GM18868 (cell line): ENCODE data around the gene TNRC18.

Experiments
- ATAC-seq: cut with Tn5 transposase; IDR thresholded peaks from one replicate; pipeline ENCODE4 v1.9.1; 2021; ENCODE audit warnings: mild to moderate bottlenecking, moderate library complexity; ENCODE audit not compliant: unreplicated experiment

TNRC18 gene

DNA sequence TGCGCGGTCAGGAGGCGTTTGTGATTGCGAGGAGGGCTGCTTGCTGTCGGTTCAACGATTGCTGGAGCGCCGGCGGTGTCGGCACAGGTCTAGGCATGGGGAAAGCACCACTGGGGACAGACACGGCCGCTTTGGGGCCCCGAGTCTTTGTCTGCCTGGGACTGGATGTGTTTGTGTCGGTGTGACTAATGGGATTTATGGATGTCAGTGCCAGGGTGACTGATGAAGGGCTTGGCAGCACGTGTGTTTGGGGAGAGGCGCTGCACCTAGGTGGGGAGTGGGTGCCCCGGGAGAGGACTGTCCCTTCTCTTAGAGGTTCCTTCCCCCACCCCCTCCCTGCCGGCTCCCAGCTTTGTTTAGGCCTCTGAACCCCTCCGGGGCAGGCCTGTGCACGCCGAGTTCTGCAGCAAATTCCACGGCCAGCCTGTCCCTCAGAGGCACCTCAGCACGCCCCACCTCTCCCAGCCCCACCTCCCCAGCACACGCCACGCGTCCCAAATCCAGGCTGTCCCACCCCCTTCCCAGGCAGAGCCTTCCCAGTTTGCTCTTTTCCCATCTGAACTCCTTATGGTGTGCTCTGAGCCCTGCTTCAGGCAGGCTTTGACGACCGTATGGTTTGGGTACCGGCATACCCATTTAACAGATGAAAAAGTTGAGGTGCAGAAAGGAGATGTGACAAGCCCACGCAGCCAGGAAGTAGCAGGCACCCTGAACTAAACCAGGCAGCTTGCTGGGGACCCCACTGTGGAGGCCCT, 6.4 kb upstream of the TNRC18 start:
- no peak for ATAC-seq

DNA sequence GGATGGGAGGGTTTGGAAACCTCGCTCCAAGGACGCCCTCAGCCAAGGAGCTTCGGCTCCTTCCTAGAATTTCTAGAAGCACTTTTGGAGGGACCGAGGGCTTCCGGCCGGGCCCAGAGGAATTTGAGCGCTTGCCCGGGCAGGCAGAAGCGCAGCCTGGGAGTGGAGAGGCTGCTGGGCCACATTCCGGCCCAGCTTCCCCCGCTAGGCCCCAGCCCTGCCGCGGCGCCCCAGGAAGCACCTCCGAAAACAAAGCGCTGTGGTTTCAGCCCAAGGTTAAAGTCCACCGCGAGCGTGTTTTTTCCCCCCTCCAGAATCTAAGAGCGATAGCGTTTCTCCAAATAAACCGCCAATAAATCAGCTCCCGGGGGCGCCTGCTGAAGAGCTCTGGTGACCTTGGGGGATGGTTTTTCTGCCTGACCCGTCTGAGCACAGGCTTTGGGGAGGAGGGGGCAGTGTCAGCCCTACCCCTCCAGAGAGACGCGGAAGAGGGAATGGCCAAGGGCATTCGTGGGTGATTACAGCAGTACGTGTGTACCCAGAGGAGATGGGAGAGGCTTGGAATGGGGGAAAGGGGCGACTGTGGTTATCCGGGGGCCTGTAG, 5.7 kb upstream of the TNRC18 start:
- no peak for ATAC-seq

DNA sequence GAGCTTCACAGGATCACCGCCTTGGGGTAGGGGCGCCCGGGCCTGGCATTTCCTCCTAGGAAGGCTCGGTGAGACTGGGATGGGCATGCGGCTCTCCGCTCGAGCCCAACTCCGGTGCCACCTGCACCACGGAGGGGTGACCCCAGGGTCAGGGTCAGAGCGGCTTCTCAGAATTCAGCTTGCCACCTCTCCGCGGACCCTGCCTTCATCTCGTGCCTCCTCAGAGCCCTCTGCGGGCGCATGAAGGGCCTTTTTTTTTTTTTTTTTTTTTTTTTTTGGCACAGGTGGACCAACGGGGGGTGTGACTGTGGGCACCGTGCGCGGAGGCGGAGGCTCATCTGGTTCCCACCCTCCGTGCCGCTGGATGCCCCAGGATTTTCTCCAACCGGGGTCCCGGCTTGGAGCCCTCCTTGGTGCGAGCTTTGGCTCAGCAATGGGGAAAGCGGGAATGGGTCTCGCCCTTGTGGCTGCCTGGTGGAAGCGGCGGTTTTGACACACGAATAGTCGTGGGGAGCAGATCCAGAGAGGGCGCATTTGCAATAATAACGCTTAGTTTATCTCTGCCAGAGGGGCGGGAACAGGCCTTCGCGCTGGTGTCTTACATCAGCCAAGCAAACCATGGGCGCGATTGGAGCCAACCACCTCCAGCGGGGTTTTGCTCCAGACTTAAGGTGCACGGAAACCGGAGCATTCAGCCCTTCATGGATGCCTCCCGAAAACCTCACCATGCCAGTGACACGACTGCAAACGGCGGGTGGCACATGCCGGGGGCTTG, 5.0 kb upstream of the TNRC18 start:
- no peak for ATAC-seq

DNA sequence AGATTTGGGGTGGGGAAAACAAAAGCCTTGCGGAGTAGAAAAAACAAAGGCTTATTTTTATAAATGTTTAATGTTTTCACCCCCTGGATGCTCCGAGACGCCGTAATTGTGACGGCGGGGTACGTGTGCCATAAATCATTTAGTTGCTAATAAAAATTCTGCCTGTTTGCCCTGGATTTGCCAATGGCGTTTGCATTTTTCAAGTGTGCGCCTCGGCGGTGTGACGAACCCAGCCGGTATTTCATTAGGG, 2.5 kb upstream of the TNRC18 start:
- ATAC-seq = no peak

DNA sequence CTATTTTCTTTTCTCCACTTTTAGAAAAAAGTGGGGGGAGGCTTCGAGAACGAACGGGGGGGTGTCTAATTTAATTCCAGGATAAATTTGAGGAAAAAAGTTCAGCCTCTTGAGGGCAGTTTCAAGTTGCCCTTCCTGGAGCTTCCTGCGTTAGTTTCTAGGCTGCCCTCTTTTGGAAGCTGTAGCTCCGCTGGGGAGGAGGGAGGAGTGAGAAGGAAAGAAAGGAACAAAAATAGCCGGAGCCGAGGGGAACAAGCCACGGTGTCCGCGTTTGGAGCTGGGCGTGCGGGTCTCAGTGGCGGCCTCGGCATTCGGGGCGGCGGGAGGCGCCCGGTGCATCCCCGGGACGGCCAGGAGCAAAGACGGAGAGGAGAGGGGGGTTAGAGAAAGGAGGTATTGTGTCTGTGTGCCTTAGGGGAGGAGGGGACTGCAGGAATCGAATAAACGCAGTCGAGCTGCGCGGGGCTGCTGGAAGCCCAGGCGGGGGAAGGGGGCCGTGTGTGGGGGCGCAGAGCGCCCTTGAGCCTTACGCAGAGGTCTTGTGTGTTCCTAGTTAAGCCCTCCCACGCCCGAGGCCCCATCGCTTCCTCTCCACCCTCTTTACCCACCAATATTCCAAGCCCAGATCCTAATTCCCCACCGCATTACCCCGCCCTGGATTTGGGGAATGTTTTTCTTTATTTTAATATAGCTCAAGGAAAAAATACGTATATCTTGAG, 2.0 kb upstream of the TNRC18 start:
- ATAC-seq = no peak

- ATAC-seq = no peak
Measured at GRCh38 chr7:5424749-5425506, 1.3 kb upstream of the TNRC18 start.

- no peak for ATAC-seq
Measured at GRCh38 chr7:5423976-5424748, 528 bp upstream of the TNRC18 start.

DNA sequence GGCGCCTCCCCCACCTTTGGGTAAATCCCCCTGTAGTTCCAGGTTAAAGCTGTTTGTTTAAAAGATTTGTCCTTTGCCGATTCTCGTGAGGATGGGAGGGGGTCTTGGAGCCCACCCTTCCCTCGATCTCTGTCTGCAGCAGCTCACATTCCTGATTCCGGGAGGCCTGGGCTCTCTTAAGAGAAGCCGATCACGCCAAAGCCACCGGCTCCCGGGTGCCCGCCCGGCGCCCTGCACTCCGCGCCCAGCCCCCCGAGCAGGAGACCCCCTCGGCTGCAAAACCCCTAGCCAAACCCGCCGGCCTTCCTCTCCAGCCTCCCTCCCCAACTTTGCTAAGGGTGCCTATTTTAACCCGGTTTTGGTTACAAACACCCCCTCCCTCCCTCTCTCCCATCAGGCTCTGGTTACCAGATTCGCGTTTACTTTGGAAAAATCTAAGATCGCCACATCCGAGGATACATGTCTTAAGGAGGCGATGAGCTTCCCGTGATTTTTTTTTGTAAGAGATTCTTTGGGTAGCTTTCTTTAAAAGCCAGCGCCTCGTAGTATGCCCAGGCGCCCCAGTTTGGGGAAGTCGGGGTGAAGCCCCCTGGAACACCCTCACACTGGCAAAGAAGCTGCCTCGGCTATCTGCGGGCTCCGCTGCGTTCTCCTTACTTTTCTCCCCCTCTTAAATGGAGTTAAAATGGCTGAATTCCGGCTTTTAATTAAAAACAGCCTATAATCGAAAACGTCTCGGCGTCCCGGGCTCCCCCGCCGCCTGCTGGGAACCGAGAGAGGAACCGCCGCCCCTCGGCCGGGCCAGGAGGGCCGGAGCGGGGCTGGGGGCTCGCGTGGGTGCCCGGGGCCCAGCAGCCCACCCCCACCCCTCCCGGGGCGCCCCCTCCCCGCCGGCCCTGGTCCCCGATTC, 983 bp downstream of the TNRC18 start:
- no peak for ATAC-seq

GRCh38 chr7:5421714-5422395, 1.8 kb downstream of the TNRC18 start:
- no peak for ATAC-seq

GRCh38 chr7:5420881-5421713, 2.5 kb downstream of the TNRC18 start:
- no peak for ATAC-seq

DNA sequence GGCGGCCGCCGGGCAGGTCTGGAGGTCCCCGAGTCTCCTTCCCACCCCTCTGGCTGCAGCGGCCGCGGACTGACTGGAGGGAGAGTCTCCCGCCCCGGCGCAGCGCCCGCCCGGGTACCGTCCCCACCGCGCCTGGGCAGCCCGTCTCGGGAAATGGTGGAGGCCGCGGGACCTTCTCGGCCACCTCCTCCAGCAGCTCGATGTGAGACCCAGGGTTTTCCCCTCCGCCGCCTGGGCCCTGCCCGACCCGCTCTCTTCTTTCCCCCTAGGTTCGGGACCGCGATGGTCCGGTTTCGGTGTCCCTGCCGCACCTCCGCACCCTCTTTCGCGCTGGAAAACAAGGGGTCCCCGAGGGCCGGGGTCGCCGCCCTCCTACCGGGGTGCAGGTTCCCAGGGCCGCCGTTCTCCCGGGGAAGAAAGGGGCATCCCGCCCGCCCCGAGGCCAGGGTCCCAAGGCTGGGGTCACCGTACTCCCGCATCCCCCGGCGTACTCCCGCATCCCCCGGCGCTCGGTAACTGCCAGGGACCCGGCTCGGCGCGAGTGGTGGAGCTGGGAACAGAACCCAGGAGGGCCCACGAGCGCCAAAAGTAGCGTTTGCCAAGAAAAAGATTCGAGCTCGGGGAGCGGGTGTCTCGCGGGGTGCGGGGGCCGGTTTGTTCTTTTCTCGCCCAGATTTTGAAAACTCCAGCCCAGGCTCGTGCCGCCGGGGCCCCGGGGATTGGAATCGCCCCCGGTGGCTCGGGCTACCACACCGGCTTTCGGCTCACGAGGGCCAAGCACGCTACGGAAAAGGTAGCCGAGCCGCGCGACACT, 3.4 kb downstream of the TNRC18 start:
- no peak for ATAC-seq

GRCh38 chr7:5419539-5420066, 4.0 kb downstream of the TNRC18 start:
- no peak for ATAC-seq

GRCh38 chr7:5418285-5418582, 5.4 kb downstream of the TNRC18 start:
- ATAC-seq = no peak

- no peak for ATAC-seq
Measured at GRCh38 chr7:5417106-5418071, 6.2 kb downstream of the TNRC18 start.

- ATAC-seq = no peak
Measured at GRCh38 chr7:5414916-5415315, 8.7 kb downstream of the TNRC18 start.

GRCh38 chr7:5413449-5413786, 10.2 kb downstream of the TNRC18 start:
- no peak for ATAC-seq
